Activated CD4-positive, alpha-beta T cell treated with anti-CD3 and anti-CD28 coated beads, Interleukin-2, amount 50 U/mL, for 48 hours (primary cell): ENCODE data around the gene MTR.

Experiments used
- DNase-seq, 2 experiments: peaks; one replicate each; pipeline ENCODE4 v3.0.0-alpha.2; 2020

The MTR gene

DNA sequence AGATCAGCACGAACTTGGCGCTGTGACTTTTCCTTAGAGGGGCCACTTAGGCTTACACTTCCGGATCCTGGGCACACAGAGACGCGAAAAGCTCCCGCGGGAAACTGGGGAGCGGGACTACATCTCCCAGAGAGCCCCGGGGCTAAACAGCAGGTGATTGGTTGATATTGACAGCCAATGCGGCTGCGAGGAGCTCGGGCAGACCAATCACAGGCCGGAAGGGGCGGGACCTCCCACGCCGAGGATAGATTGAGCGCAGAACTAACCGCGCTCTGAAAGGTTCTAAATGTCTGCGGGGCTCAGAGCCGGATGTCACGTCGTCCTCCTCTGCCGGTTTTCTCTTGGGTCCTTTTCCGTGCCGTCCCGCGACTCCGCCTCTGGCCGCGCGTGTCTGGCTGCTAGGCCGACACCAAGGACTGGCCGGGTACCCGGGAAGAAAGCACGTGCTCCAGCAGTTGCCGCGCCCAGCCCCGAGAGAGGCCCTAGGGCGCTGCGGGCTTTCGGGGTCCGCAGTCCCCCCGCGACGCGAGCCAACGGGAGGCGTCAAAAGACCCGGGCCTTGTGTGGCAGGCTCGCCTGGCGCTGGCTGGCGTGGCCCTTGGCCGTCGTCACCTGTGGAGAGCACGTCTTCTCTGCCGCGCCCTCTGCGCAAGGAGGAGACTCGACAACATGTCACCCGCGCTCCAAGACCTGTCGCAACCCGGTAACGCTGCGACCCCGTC, at the start of gene MTR:
TSS of gene MTR (plus strand) at position 258 of the 722 bp plus-strand sequence. CDS start at position 670, 412 bp downstream.
- DNase-seq, result peak; percentile 96 to 98

- no peak for DNase-seq
Measured at GRCh38 chr1:236746785-236747184, 48.3 kb upstream of the MTR start.

DNA sequence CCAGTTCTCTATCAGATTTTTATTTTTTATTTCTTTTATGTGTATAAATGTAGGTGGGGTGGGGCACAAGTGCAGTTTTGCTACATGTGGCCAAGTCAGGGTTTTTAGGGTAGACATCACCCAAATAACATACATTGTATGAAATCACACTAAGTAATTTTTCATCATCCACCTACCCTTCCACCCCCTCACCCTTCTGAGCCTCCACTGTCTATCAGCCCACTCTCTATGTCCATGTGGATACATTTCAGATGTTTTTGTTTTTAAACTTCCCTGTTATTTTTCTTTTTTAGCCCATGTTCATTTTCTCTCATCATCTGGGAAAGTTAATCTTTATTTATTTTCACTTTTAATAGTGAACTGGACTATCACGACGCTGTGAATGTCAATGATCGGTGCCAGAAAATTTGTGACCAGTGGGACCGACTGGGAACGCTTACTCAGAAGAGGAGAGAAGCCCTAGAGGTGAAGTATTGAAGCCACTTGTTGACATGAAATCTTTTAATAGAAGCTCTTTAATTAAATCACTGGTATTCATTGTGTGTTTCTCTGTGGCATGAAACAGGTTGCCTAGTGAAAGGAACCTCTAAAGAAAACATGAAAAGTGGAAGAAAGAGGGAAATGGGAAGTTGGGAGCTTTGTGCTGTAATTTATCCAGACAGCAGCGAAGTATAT, 47.6 kb upstream of the MTR start:
- DNase-seq, result no peak

DNA sequence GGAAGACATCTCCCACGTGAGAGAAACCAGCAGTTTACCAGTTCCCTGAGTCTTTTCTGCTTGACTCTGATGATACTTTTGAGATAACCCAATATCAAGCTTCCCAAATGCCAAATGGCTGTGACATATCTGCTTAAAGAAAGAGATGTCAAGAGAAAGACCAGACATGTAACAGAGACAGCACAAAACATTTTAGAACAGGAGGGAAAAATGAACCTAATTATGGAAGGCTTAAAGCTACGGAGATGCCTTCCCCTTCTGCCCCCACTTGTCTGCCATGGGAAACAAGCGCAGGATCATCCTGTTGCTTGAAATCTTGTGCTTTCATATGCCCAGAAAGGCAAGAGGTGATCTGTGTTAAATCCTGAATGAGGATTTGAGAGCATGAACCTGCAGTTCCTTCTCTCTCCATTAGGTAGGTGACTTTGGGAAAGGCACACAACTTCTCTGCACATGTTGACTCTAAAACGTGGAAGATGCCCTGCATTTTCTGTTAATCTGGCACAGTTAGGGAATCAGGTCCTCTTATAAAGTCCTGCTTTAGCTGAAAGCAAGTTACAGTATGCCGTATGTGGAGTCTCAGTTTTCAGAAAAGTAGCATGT, 46.7 kb upstream of the MTR start:
- no peak for DNase-seq

DNA sequence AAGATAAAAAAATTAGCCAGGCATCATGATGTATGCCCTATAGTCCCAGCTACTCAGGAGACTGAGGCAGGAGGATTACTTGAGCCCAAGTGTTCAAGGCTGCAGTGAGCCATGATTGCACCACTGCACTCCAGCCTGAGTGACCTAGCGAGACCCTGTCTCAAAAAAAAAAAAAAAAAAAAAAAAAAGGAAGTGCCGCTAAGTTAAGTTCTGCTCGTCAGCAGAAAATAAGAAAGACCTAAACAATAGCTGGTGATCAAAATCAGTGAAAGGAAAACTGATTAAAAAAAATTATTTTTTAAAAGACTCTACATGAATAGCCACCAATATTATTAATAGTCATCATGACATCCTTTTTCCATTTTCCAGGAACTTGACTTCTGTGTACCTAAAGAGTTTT, 44.2 kb upstream of the MTR start:
- DNase-seq, result no peak

- DNase-seq, result no peak
Measured at GRCh38 chr1:236751385-236751784, 43.7 kb upstream of the MTR start.

DNA sequence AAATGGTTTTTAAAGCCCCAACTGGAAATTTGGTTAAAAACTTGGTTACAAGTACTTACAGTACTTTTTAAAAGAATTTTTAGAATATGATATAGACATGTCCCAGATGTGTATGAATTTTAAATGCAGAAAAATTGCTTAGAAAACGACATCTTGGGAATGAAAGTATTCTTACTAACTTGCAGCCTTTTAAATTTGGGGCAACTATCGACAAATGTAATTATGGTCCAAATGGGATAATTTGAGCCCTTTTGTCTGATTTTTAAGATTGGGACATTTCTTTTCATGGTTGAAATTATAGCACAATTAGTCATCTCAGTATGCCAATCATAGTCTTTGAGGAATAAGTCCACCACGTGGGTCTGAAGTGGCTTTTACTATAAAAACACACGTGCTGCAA, 43.2 kb upstream of the MTR start:
- DNase-seq, result no peak

DNA sequence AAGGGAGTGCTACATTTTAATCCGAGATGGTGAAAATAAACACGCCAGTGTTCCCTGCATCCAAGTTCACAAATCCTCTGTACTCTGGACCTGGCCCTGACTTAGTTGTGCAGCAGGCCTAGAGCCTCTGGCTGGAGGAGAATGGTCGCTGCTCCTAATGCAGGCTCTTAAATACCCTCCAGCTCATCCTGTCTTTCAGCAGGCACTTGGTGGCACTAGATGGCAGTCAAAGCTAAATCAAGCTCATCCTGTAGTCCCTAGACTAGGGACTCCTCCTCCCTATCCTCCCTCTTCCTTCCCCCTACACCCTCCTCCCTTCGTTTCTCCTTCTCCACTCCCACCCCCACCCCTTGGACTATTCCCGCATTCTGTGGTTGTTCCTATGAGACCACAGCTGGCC, 41.6 kb upstream of the MTR start:
- no peak for DNase-seq

DNA sequence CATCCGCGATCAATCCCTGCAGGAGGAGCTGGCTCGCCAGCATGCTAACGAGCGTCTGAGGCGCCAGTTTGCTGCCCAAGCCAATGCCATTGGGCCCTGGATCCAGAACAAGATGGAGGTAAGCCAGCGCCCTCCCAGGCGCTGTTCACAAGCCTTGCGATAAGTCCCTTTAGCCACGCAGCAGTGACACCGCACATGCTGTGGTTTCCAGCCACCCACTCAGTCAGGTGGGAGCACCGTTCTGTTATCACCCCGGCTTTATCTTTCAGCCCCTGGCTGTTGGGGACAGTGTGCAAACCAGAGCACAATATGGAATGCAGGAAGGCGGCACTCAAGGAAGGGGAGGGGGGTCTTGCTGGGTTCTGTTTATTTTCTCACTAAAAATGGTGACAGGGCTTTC, 41.1 kb upstream of the MTR start:
- no peak for DNase-seq

DNA sequence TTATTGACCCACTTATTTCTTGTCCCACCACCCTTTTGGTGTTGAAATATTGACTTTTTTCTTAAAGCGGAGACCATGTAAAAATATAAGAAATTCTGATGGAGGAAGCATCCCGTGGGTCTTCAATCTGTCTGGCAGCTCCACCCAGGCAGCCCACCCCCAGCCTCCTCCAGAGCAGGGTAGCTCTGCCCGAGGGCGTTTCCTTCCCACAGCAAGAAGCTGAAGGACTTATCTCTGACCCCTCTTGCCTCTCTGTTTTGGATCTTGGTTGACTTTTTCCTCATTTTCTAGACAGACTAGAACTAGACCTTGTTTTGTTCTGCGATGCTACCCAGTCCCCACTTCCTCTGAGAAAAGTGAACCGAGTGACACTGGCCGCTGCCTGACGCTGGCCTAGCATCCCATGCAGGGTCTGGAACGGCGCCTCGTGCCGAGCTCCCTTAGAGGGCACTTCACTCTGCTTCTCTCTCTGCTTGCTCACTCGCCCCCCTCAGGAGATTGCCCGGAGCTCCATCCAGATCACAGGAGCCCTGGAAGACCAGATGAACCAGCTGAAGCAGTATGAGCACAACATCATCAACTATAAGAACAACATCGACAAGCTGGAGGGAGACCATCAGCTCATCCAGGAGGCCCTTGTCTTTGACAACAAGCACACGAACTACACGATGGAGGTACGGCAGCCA, 40.4 kb upstream of the MTR start:
- DNase-seq, result no peak

GRCh38 chr1:236757640-236758039, 37.5 kb upstream of the MTR start:
- no peak for DNase-seq

DNA sequence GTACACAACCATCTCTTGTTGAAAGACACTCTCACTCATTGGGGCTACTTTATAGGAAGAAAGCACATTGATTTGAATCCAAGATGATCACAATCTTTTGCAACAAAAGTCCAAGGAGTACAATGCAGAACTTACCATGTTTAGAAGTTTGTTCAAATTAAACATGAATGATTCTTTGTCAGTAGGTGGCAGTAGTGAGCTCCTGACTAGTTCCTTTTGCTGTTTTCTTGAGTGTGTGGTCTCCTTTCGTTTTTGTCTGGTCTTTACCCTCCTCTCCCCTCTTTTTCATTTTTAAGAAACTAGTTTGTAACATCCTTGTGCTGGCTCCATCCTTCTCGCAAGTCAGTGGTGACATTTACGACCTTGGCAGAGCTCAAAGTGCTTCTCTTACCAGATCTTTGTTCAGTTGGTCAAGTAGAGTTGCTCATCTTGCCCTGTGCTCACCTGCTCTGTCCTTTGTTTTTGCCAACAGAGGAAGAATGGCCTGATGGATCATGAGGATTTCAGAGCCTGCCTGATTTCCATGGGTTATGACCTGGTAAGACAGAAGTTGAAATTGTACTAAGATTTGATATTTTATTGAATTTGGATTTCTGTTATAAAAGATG, 35.7 kb upstream of the MTR start:
- peak in 1 of 2 experiments; percentile 5 for DNase-seq

DNA sequence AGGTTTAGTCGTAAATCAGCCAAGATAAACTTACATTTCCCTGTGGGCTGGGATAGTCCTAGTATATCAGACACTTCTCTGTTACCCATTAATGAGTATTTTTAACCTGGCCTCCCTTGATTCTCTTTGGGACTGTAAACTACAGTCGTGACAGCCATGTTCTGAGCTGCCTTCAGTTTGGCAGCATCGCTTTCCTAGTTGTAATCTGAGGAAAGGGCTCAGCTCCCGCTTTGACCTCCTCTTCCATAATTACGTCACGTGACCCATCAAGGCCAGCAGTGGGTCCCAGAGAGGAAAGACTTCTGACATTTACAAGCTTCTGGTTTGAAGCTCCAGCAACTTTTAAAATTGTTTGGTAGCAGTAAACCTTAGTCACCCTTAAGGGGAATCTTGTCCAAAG, 34.6 kb upstream of the MTR start:
- no peak for DNase-seq

- no peak for DNase-seq
Measured at GRCh38 chr1:236760986-236761385, 34.1 kb upstream of the MTR start.

- no peak for DNase-seq
Measured at GRCh38 chr1:236761397-236762132, 33.5 kb upstream of the MTR start.

DNA sequence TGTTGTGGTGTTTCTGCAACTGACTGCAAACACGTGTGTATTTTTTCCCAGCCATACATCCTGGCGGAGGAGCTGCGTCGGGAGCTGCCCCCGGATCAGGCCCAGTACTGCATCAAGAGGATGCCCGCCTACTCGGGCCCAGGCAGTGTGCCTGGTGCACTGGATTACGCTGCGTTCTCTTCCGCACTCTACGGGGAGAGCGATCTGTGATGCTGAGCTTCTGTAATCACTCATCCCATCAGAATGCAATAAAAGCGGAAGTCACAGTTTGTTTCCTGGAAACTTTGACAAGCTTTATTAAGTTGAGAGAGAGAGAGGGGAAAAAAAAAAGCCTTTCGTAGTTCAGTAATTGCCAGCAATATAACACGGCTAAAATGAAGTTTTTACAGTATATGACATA, 32.7 kb upstream of the MTR start:
- DNase-seq, result no peak

- DNase-seq, result no peak
Measured at GRCh38 chr1:236765831-236766230, 29.3 kb upstream of the MTR start.

GRCh38 chr1:236766506-236766905, 28.6 kb upstream of the MTR start:
- DNase-seq, result no peak

GRCh38 chr1:236767276-236767675, 27.8 kb upstream of the MTR start:
- no peak for DNase-seq

GRCh38 chr1:236768601-236769000, 26.5 kb upstream of the MTR start:
- no peak for DNase-seq

- no peak for DNase-seq
Measured at GRCh38 chr1:236773919-236774318, 21.2 kb upstream of the MTR start.

DNA sequence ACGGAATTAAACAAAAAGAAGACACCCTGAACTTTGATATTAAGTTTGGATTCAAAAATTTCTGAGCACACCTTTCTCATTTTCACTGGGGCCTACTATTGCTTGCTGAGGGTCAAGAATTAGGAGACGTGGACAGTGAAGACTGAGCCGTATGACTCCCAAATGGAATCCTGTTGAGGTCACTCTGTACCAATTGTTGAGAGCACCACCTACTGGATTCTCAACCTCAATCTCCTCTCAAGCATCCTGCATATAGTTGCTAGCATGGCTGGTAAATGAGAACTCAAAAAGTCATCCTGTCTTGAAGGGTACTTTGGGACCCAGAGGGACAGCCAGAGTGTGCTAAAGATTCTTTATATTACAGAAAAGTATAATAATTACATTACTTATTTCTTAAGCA, 20.2 kb upstream of the MTR start:
- no peak for DNase-seq

DNA sequence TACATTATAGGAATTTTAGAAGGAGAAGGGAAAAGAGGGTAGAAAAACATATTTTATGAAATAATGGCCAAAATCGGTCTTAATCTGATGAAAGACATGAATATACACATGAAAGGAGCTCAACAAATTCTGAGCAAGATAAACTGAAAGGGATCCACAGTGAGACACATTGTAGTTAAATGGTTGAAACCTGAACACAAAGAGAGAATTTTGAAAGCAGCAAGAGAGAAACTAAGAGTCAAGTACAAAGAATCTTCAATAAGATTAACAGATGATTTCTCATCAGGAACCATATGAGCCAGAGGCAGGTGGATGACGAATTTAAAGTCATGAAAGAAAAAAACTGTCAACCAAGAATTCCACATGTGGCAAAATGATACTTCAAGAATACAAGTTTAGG, 15.8 kb upstream of the MTR start:
- DNase-seq, result no peak
